ENCODE measurements around the gene LKAAEAR1. TPM values are rescaled to one million over a fixed set of nuclear protein-coding genes. Genes with fewer than 3 reads are reported as not detected.

LKAAEAR1 gene
- total RNA-seq, 4 donors from 2014 or later, result 0.81 TPM; not detected in 3

- Histone ChIP-seq H3K4me3 (peak overlapping the region; percentile 1 to 48), H3K27ac (peak overlapping the region in 3 of 4 donors; percentile 17 to 54 (median 43)), H3K36me3 (no peaks in the 10 kb centered on the region), H3K4me1 (peaks cover 0 to 25% (median 5%) of the 10 kb centered on the region in 3 donors), H3K27me3 (peaks cover 100% of the 10 kb centered on the region), H3K9me3 (no peaks in the 10 kb centered on the region)
- 15 to 33% methylated on average over 5 to 8 of the region's 49 CpGs for WGBS, 2 donors (ENCODE audit: low coverage in 1 of 2)
- no peak for TF ChIP-seq CTCF (IDR thresholded peaks at IDR 0.05)
- no peak for TF ChIP-seq EP300 (IDR thresholded peaks at IDR 0.05)
- TF ChIP-seq POLR2A (IDR thresholded peaks at IDR 0.05), result no peak
- TF ChIP-seq POLR2AphosphoS5 (IDR thresholded peaks at IDR 0.05), result no peak
- no peak for ATAC-seq
Measured at GRCh38 chr20:64047968-64048401, 36.2 kb downstream of the LKAAEAR1 start.

- no peak for TF ChIP-seq POLR2A (IDR thresholded peaks at IDR 0.05)
- no peak for TF ChIP-seq POLR2AphosphoS5 (IDR thresholded peaks at IDR 0.05)
- TF ChIP-seq EP300 (IDR thresholded peaks at IDR 0.05), result no peak
- TF ChIP-seq CTCF (IDR thresholded peaks at IDR 0.05), result no peak
- Histone ChIP-seq H3K36me3 (no peaks in the 10 kb centered on the region), H3K4me3 (peak overlapping the region in 1 of 2 donors; percentile 48), H3K27ac (peak overlapping the region in 1 of 4 donors; percentile 16), H3K9me3 (no peaks in the 10 kb centered on the region), H3K27me3 (peaks cover 99% of the 10 kb centered on the region), H3K4me1 (peaks cover 0 to 31% (median 6%) of the 10 kb centered on the region in 3 donors)
- no peak for ATAC-seq
- 60 to 71% methylated on average over 2 to 3 of the region's 8 CpGs for WGBS, 2 donors (ENCODE audit: low coverage in 1 of 2)
Measured at GRCh38 chr20:64047046-64047389, 37.2 kb downstream of the LKAAEAR1 start.

- peak overlapping the region in 3 of 4 donors; percentile 31 to 51 (median 47) for H3K27ac ChIP-seq
- 40 to 57% methylated on average over 1 to 6 of the region's 11 CpGs for WGBS, 2 donors (ENCODE audit: low coverage in 1 of 2)
- H3K4me3 ChIP-seq, result peak overlapping the region in 1 of 2 donors; percentile 48
Measured at GRCh38 chr20:64045346-64046011, 38.7 kb downstream of the LKAAEAR1 start.

GRCh38 chr20:64044484-64045247 lies 39.5 kb downstream of the LKAAEAR1 start:
- Histone ChIP-seq H3K36me3 (no peaks in the 10 kb centered on the region), H3K4me1 (peaks cover 0 to 47% (median 14%) of the 10 kb centered on the region in 3 donors), H3K27me3 (peaks cover 99% of the 10 kb centered on the region), H3K9me3 (no peaks in the 10 kb centered on the region), H3K4me3 (peak overlapping the region in 1 of 2 donors; percentile 48), H3K27ac (peak overlapping the region in 3 of 4 donors; percentile 31 to 51 (median 47))
- 67 to 81% methylated on average over 4 to 5 of the region's 14 CpGs for WGBS, 2 donors (ENCODE audit: low coverage in 1 of 2)
- ATAC-seq, result peak; percentile 34
- TF ChIP-seq POLR2A (IDR thresholded peaks at IDR 0.05) (peak in 1 of 2 donors; percentile 17), POLR2AphosphoS5 (IDR thresholded peaks at IDR 0.05) (no peak)

More at GRCh38 chr20:64045346-64046011, 38.7 kb downstream of the LKAAEAR1 start:
- H3K9me3 ChIP-seq, result no peaks in the 10 kb centered on the region
- ATAC-seq, result peak; percentile 18
- no peaks in the 10 kb centered on the region for H3K36me3 ChIP-seq
- no peak for TF ChIP-seq CTCF (IDR thresholded peaks at IDR 0.05)
- no peak for TF ChIP-seq EP300 (IDR thresholded peaks at IDR 0.05)
- TF ChIP-seq POLR2AphosphoS5 (IDR thresholded peaks at IDR 0.05), result no peak
- no peak for TF ChIP-seq POLR2A (IDR thresholded peaks at IDR 0.05)
- peaks cover 99% of the 10 kb centered on the region for H3K27me3 ChIP-seq
- peaks cover 0 to 46% (median 17%) of the 10 kb centered on the region in 3 donors for H3K4me1 ChIP-seq

- Histone ChIP-seq H3K27ac (no peak overlapping the region), H3K4me3 (no peak overlapping the region), H3K4me1 (peaks cover 0 to 49% (median 19%) of the 10 kb centered on the region in 3 donors), H3K36me3 (no peaks in the 10 kb centered on the region), H3K27me3 (peaks cover 99% of the 10 kb centered on the region), H3K9me3 (no peaks in the 10 kb centered on the region)
- WGBS, 2 donors (ENCODE audit: low coverage in 1 of 2), result 76 to 80% methylated on average over 7 to 9 of the region's 9 CpGs
- TF ChIP-seq EP300 (IDR thresholded peaks at IDR 0.05) (no peak), POLR2AphosphoS5 (IDR thresholded peaks at IDR 0.05) (no peak)
- no peak for ATAC-seq
Measured at GRCh38 chr20:64043768-64044167, 40.4 kb downstream of the LKAAEAR1 start.
